ENCODE data around the gene EDAR. TPM values are rescaled to one million over a fixed set of nuclear protein-coding genes. Genes with fewer than 3 reads are reported as not detected.

The EDAR gene
- total and polyA plus RNA-seq, 2 of the 8 experiments (the other 6 are each of a cell fraction or from before 2014, with no cell fraction given) = not detected

GRCh38 chr2:108980076-108980475 is 8.9 kb downstream of the EDAR start:
- ChIA-PET CTCF (ENCODE audit: partially characterized antibody) (interaction anchor here (0.7 to 1.6 kb wide), 2 partner anchors 11 to 14 kb away, joined by 3 to 4 read pairs; no protein-coding TSS in a partner anchor), POLR2A (ENCODE audit: partially characterized antibody) (no interaction called here)
- no peak overlapping the region for H2AFZ ChIP-seq (ENCODE audit: low read length)
- no peaks in the 10 kb centered on the region for H3K79me1 ChIP-seq (ENCODE audit: low read depth, low read length)
- no peak overlapping the region for H4K5ac ChIP-seq (ENCODE audit: insufficient read length, low read depth, low read length)
- no peak overlapping the region for H3K23ac ChIP-seq (ENCODE audit: insufficient read length)
- no peaks in the 10 kb centered on the region; the same call in 1 of the 2 replicates for H3K23me2 ChIP-seq (ENCODE audit: low read depth, low read length)
- H2BK5ac ChIP-seq (ENCODE audit: low read depth, low read length) = no peak overlapping the region
- H3K4me1 ChIP-seq (replicated peaks in 1 of 4; ENCODE audit: control insufficient read depth in 3 of 4, insufficient read depth in 4 of 4, low read length in 3 of 4) = no peaks in the 10 kb centered on the region
- no peak overlapping the region for H3K56ac ChIP-seq (replicated peaks; ENCODE audit: insufficient read length, low read depth, low read length)
- no peak overlapping the region for H2BK15ac ChIP-seq (ENCODE audit: low read length)
- TF ChIP-seq GTF2F1 (IDR thresholded peaks at IDR 0.05; ENCODE audit: borderline replicate concordance, low read depth, low read length) = no peak
- no peak for TF ChIP-seq TAF1 (IDR thresholded peaks at IDR 0.05; ENCODE audit: low read depth, low read length)
- no peak for FAIRE-seq
- H3K27ac ChIP-seq (ENCODE audit: low read depth, low read length) = no peak overlapping the region
- no peak overlapping the region for H2BK12ac ChIP-seq (ENCODE audit: low read depth, low read length)
- no peak overlapping the region for H3K9ac ChIP-seq (replicated peaks in 1 of 4; ENCODE audit: extremely low read depth in 1 of 4, low read depth in 3 of 4, low read length in 3 of 4)
- H3K4me3 ChIP-seq (ENCODE audit: extremely low read depth in 1 of 4, insufficient read depth in 2 of 4, low read depth in 3 of 4, low read length in 4 of 4) = no peak overlapping the region
- H2AK5ac ChIP-seq (ENCODE audit: low read depth, low read length) = no peak overlapping the region
- H2BK20ac ChIP-seq (ENCODE audit: low read length) = no peak overlapping the region
- H3K79me2 ChIP-seq (ENCODE audit: control insufficient read depth in 1 of 2, insufficient read depth in 2 of 2, low read length in 2 of 2) = no peaks in the 10 kb centered on the region
- H3K18ac ChIP-seq (ENCODE audit: extremely low read depth, low read length) = no peak overlapping the region
- H3K4me2 ChIP-seq (ENCODE audit: insufficient read depth in 1 of 2, low read depth in 2 of 2, low read length in 2 of 2) = no peak overlapping the region
- no peak for DNase-seq (ENCODE audit: low read depth in 1 of 2, low spot score in 2 of 2)
- H4K8ac ChIP-seq (ENCODE audit: extremely low read depth, insufficient read depth, low read length) = no peak overlapping the region
- no peak overlapping the region for H3K14ac ChIP-seq (ENCODE audit: insufficient read length)
- H3K4ac ChIP-seq (replicated peaks; ENCODE audit: insufficient read length, low read depth, low read length) = no peak overlapping the region
- no peaks in the 10 kb centered on the region for H4K20me1 ChIP-seq (replicated peaks in 1 of 2; ENCODE audit: control insufficient read depth in 1 of 2, insufficient read depth in 2 of 2, low read length in 2 of 2)
- H2BK120ac ChIP-seq (replicated peaks; ENCODE audit: low read depth, low read length) = no peak overlapping the region
- H4K91ac ChIP-seq (replicated peaks; ENCODE audit: insufficient read length, low read length) = no peak overlapping the region
- 91% methylated on average over 6 of the region's 6 CpGs; no CpG with 5 or more reads in 1 of the 2 experiments for WGBS, 2 experiments (ENCODE audit: extremely low coverage in 1 of 2, insufficient coverage in 1 of 2, insufficient read length in 1 of 2, insufficient replicate concordance in 2 of 2, low coverage in 1 of 2, low lambda C conversion rate in 2 of 2, missing lambda C conversion rate in 1 of 2)
- no peaks in the 10 kb centered on the region for H3K27me3 ChIP-seq (replicated peaks in 1 of 4; ENCODE audit: control insufficient read depth in 3 of 4, extremely low read depth in 1 of 4, insufficient read depth in 3 of 4, low read length in 3 of 4)
- no peaks in the 10 kb centered on the region for H3K36me3 ChIP-seq (ENCODE audit: control insufficient read depth in 2 of 4, insufficient read depth in 4 of 4, low read length in 3 of 4)
- no peaks in the 10 kb centered on the region for H3K9me3 ChIP-seq (ENCODE audit: insufficient read depth in 2 of 2, low read depth in 1 of 2, low read length in 1 of 2)

Data from H1 (cell line).